HG03025 (cell line): ENCODE results near the gene EPS15.

Source experiments
- ATAC-seq: cut with Tn5 transposase; IDR thresholded peaks from one replicate; pipeline ENCODE4 v1.9.1; 2021; ENCODE audit warnings: mild to moderate bottlenecking, moderate library complexity; ENCODE audit not compliant: unreplicated experiment, low FRiP score

EPS15 gene

GRCh38 chr1:51345300-51345687 is 173.8 kb downstream of the EPS15 start:
- no peak for ATAC-seq

DNA sequence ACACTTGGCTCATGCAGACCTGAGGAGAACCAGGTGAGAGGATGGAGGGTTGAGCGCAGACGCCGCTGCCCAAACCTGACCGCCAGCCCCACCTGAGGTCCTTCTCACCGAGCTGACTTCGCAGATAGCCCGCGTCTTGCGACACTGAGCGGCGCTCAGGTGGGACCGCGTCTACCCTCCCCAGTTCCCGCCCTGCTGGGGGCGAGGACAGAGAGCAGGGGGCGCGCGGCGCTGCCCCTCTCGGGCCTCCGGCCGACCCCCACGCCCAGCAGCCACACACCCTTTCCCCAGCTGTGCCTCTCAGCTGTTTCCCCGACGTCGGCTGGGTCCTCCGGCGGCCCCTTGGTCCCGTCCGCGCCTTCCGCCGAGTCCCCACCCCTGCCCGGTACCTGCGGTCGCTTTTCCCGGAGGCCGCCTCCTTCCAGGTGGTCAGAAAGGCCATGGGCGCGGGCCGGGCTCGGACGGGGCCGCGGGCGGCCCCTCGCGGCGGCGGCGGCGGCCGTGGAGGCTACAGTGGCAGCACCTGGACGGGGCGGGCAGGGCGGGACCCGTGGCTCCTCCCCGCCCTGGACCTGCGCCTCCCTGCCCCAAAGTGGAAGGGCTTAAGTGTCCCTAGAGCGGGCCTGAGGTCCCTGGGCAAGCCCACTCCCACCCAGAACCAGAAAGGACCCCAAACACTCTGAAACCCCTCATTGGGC is 174.3 kb downstream of the EPS15 start:
- ATAC-seq: no peak

- ATAC-seq: no peak
Observed at GRCh38 chr1:51344276-51344601, 174.8 kb downstream of the EPS15 start.

- ATAC-seq: no peak
Observed at GRCh38 chr1:51343624-51344023, 175.4 kb downstream of the EPS15 start.

GRCh38 chr1:51342591-51343206 is 176.4 kb downstream of the EPS15 start:
- no peak for ATAC-seq

GRCh38 chr1:51341876-51342496 is 177.1 kb downstream of the EPS15 start:
- ATAC-seq: peak; percentile 50

GRCh38 chr1:51340380-51340779 is 178.7 kb downstream of the EPS15 start:
- no peak for ATAC-seq

- ATAC-seq: no peak
Observed at GRCh38 chr1:51336711-51337110, 182.4 kb downstream of the EPS15 start.

DNA sequence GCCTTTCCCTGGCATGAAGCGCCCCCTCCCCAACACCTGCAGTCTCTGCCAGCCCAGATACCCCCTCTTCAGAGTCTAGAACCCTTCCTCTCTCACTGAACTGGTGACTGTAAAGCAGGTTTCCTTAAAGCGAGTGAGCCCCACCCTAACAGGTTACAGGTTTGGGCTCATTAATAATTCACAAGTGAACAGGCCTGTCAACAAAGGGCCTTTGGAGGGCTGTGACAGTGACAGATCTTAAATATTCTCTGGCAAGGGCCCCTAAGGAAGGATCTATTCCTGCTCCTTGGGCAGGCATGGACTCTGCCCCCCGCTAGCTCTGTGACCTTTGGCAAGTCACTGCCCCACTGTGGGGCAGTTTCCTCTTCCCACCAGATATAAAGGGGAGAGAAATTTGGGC is 183.1 kb downstream of the EPS15 start:
- ATAC-seq: no peak

DNA sequence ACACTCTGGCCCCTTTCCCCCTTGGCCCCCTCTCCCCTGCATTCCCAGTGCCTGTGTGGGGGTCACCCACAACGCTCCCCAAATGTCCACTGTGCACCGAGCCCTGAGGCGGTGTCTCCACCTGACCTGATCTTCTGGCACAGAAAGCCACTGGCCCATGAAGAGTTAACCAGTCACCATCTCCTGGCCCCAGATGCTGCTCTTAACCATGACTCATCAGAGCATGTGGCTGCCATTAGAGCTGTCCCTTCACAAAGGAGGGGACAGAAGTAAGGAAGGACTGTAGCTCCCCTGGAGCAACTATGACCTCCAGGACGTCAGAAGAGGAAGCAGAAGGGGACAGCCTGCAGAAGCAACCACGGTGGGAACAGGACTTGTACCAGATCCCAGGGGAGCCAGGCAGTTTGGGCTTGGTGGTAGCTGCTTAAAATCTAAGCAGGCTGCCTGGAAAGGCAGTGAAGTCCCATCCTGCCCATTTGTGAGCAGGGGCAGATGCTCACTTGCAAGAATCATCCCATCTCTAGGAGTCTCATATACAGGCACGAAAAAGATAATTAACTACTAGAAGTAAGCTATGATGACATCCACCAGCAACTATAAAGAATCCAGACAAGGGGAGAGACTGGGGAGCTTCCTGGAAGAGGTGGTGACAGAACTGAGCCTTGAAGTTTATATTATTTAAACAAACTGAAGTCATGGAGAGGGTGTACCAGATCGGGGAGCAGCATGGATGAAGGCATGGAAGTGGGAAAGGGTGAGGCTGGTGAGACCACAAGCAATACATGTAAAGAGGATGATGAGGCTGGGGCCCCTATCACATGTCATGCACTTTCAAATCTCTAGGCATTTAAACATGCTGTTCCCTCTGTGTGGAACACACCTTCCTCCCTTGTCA is 187.6 kb downstream of the EPS15 start:
- no peak for ATAC-seq

- ATAC-seq: no peak
Observed at GRCh38 chr1:51330331-51331201, 188.5 kb downstream of the EPS15 start, which contains the start of gene TTC39A. TSS of gene TTC39A (minus strand) at chr1:51330562. CDS start at chr1:51330477, 85 bp downstream.

DNA sequence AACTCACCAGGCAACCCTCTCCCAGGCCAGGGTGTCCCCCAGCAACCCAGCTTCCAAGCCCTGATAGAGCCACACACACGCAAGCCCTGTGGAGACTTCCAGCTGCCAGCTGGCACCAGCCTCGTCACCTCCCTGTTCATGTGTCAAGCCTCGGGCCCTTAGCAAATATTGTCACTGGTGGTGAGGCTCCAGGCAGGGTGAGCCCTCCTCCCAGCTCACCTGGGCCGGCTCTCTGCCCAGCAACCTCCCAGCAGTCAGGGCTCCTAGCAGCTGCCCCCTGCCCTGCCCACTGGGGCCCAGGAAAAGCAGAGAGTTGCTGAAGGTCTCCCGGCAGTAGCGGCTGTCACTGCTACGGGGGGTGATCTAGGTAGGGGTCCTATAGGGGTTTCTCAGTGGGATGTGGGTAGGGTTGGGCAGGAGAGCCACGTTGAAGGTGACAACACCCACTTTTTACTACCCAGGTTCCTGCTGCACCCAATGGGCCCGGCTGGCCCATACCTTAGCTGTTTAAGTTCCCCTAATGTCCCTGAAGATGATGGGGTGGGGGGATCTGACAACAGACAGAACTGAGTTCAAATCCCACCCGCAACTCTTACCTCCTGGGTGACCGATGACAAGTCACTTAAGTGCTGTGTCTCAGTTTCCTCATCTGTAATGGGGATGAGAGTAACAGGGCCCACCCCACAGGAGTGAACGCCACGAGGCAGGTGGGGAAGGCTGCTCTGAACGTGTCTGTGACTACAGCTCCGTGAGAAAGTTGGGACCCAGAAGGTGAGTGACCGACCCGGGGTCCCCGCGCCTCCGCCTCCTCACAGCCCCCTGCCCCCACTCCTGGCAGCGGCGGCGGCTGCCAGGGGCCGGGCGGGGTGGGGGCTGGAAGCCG is 189.4 kb downstream of the EPS15 start:
- no peak for ATAC-seq

DNA sequence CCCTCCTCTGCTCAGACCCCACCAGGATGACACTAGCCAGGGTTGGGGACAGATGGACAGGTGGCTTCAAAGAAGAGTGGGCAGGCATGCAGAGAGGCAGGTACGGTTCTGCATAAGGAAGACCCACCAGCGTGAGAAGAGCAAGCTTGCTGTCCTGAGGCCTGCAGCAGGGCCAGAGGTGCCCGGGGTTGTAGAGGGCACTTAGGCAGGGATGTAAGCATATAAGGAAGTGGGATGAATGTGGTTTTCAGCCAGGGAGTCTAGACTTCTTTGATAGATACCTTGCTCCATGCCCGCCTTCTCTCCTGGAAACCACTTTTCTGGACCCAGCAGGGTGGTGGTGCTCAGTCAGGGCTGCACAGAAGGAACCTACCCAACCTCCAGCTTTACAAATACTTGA is 190.1 kb downstream of the EPS15 start:
- ATAC-seq: no peak

DNA sequence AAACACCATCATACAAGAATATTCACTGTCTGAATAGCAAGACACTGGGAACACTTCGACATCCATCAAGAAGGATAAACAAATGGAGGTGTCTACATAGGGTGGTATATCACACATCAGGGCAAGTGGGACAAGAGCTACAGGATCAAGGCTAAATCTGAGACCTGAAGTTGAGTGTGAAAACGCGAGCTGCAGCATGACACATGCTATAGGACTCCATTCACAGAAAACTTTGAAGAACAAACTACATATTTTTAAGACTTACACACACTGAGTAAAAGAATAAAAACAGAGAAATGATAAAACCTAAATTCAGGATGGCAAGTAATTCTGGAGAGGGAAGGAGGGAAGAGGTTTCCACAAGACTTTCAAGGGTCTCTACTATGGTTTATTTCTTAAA is 190.8 kb downstream of the EPS15 start:
- no peak for ATAC-seq

- no peak for ATAC-seq
Observed at GRCh38 chr1:51327386-51327785, 191.7 kb downstream of the EPS15 start.

DNA sequence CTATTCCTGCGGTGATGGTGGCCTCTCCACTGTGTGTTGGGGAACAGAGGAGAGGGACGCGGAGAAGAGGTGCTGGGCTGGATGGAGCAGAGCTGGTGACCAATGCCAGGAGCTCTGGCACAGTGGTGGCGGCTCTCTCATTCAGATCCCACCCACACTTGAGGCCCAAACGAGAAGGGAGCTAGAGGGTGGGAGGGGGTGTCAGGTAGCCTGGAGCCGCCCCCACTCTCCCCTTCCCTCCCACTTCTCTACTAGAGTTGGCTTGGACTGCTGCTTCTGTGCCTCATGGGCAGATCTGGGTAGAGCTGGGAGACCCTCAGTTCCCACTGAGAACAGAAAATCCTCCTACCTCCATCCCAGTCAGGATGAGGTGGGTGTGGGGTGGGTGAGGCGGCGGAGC is 192.2 kb downstream of the EPS15 start:
- ATAC-seq: no peak

DNA sequence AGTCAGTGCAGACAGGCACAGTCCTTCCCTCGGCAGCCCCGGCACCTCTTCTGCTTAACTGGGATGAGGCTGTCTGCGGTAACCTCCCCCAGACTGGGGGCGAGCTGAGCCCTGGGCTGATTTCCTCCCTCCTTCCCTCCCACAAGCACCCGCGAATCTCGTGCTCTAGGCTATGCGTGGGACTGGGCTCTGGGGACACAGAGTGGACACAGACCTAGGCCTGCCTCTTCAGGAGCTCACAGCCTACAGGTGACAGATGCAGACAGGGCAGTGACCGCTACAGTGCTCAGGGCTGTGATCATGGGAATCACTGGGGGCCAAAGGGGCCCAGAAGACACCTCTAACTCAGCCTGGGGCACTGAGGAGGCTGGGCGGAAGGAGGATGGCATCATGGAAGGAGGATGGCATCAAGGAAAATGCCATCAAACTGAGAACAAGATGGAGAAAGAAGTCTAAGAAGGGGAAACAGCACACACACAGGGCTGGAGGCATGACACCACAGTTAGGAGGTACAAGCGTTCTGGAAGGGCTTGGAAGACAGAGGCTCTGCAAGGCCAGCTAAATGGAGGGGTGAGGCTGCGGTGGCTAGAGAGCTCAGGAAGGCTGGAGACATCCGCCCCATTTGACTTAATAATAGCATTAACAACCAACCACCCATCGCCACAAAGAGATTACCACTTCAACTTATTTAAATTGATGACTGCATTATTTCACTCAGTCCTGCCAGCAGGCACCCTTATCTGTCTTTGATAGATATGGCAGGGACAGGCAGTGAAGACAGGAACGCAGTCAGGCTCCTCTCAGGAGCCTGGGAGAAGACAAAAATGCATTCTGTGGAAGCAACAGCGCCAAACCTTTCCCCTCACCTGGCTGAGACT is 192.9 kb downstream of the EPS15 start:
- ATAC-seq: no peak

DNA sequence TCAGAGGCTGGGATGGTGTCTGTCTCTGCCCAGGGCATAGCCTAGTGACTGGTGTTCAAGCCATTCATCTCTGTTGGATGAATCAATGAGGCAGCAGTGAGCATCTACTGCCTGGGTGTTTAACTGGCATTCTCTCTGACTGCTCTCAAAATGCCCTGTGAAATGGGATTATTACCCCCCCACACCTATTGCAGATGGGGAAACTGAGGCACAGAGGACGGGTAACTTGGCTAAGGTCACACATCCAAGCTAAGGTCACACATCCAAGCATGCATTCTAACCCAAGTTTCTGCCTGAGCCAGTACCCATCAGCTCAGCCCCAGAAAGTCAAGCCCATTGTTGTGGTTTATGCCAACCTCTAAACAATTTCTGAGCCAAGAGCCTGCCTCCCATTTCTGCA is 193.7 kb downstream of the EPS15 start:
- no peak for ATAC-seq
